ENCODE results near the gene NDST1. TPM values are rescaled to one million over a fixed set of nuclear protein-coding genes. Genes with fewer than 3 reads are reported as not detected.

The NDST1 gene
- total and polyA plus RNA-seq, 10 of the 15 experiments (the other 5 are each of a cell fraction or from before 2014, with no cell fraction given), result 0.20 to 53.5 (median 12.9) TPM

GRCh38 chr5:150561571-150562275 is 53.8 kb downstream of the NDST1 start (continued):
- TF ChIP-seq ZBTB40 (IDR thresholded peaks at IDR 0.05; ENCODE audit: borderline replicate concordance), result no peak
- TF ChIP-seq NR2C2 (IDR thresholded peaks at IDR 0.05; ENCODE audit: borderline replicate concordance, control insufficient read depth, insufficient read length, low read depth), result no peak
- TF ChIP-seq E2F8 (IDR thresholded peaks at IDR 0.05; ENCODE audit: low read depth, partially characterized antibody), result no peak
- no peak for TF ChIP-seq CEBPZ (IDR thresholded peaks at IDR 0.05; ENCODE audit: low read depth, low read length)
- no peak for TF ChIP-seq PRDM15 (CRISPR knock-in tag; IDR thresholded peaks at IDR 0.05)
- no peak for TF ChIP-seq RCOR1 (conservative IDR thresholded peaks at IDR 0.05; ENCODE audit: low read depth, low read length)
- TF ChIP-seq YY1 (IDR thresholded peaks at IDR 0.05; ENCODE audit: low read depth, low read length), result no peak
- no peak for TF ChIP-seq IRF4 (IDR thresholded peaks at IDR 0.05; ENCODE audit: low read depth, low read length)
- TF ChIP-seq NRF1 (conservative IDR thresholded peaks at IDR 0.05; ENCODE audit: low read depth, low read length), result no peak

All from GM12878 (cell line).